ENCODE results near the gene ASPA. TPM values are rescaled to one million over a fixed set of nuclear protein-coding genes. Genes with fewer than 3 reads are reported as not detected.

The ASPA gene
- total RNA-seq, 2 donors from 2014 or later: 1.4 to 2.6 TPM

DNA sequence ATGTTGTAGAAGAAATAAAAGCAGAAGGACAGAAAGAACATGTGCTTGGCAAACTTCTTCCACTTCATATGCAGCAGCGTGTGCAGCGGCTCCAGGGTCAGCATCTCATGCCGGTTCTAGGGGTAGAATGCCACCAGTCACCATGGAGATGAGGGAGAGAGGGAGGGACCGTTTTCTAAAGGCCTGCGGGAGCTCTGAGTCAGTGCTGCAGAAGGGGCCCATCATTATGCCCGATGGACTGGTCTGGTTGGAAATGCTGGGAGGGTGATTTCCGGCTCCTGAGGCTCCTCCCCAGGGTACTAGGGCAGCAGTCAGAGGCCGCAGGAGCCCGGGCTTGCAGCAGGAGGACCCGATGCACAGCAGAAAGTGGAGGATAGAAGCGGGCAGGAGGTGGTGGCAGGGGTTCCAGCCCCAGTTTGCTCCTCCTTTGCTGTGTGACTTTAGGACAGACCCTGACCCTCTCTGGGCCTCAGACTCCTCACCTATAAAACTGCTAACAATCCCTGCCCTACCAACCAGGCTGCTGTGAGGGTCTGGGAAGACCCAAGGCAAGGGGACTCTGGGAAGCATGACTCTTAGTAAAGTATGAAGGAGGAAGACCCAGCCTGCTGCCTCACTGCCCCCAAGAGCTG is 53.2 kb downstream of the ASPA start:
- no peak overlapping the region for H3K27ac ChIP-seq
- no peak overlapping the region for H3K4me3 ChIP-seq
- peaks cover 0 to 9% of the 10 kb centered on the region in 2 donors for H3K4me1 ChIP-seq (ENCODE audit: control insufficient read depth in 1 of 2, low read depth in 2 of 2)
- H3K36me3 ChIP-seq: no peaks in the 10 kb centered on the region
- DNase-seq (ENCODE audit: low spot score) (no peak), ATAC-seq (ENCODE audit: insufficient number of reproducible peaks, low FRiP score, low read depth) (no peak)
- H3K27me3 ChIP-seq (replicated peaks; ENCODE audit: insufficient read depth): no peaks in the 10 kb centered on the region
- no peaks in the 10 kb centered on the region for H3K9me3 ChIP-seq
- TF ChIP-seq, protein P1, sequence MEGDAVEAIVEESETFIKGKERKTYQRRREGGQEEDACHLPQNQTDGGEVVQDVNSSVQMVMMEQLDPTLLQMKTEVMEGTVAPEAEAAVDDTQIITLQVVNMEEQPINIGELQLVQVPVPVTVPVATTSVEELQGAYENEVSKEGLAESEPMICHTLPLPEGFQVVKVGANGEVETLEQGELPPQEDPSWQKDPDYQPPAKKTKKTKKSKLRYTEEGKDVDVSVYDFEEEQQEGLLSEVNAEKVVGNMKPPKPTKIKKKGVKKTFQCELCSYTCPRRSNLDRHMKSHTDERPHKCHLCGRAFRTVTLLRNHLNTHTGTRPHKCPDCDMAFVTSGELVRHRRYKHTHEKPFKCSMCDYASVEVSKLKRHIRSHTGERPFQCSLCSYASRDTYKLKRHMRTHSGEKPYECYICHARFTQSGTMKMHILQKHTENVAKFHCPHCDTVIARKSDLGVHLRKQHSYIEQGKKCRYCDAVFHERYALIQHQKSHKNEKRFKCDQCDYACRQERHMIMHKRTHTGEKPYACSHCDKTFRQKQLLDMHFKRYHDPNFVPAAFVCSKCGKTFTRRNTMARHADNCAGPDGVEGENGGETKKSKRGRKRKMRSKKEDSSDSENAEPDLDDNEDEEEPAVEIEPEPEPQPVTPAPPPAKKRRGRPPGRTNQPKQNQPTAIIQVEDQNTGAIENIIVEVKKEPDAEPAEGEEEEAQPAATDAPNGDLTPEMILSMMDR (IDR thresholded peaks at IDR 0.05): no peak

- Histone ChIP-seq H3K27ac (no peak overlapping the region), H3K9me3 (no peaks in the 10 kb centered on the region), H3K36me3 (no peaks in the 10 kb centered on the region), H3K27me3 (replicated peaks; ENCODE audit: insufficient read depth) (no peaks in the 10 kb centered on the region), H3K4me1 (ENCODE audit: control insufficient read depth in 1 of 2, low read depth in 2 of 2) (peaks cover 0 to 9% of the 10 kb centered on the region in 2 donors), H3K4me3 (no peak overlapping the region)
- TF ChIP-seq, protein P1 (IDR thresholded peaks at IDR 0.05): no peak
- ATAC-seq (ENCODE audit: insufficient number of reproducible peaks, low FRiP score, low read depth) (no peak), DNase-seq (ENCODE audit: low spot score) (no peak)
These were observed 54.3 kb downstream of the ASPA start for GRCh38 chr17:3529817-3530741.

DNA sequence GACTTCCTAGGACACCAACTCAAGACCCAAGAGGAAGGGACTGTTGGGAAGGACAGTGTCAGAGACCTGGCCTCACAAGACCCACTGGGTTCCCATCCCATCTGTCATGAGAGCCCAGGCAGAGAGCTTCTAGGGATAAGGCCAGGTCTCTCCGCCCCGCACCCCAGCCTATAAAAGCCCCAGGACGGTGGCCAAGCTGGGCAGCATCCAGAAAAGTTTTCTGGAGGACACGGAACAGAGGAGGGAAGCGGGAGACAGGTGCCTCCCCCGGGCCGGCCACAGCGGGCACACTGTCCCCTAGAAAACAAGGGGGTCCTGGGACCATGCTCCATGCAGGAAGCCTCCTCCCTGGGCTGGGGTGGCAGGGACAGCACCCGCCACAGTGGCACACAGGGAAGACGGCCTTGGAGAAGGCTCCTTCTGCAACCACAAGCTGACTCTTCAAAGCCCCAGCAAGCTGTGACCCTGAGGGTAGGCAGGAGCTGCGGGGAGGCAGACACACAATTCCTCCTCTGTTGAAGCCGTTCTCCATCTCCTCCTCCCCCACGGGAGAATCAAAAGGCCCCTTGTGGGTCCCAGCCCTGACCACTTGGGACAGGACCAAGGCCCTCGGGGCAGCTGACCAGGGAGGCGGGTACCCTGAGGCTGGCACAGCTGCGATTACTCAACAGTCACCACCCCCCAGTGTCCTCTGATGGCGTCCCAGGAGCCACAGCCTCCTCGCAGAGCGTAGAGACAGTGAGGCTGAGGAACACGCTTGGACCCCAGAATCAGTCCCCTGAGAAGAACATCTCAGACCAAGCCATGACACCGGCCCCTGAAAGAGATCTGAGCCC is 55.7 kb downstream of the ASPA start:
- peaks cover 2 to 9% of the 10 kb centered on the region in 2 donors for H3K4me1 ChIP-seq (ENCODE audit: control insufficient read depth in 1 of 2, low read depth in 2 of 2)
- no peak overlapping the region for H3K4me3 ChIP-seq
- TF ChIP-seq, protein P1 (IDR thresholded peaks at IDR 0.05): no peak
- no peaks in the 10 kb centered on the region for H3K27me3 ChIP-seq (replicated peaks; ENCODE audit: insufficient read depth)
- H3K9me3 ChIP-seq: no peaks in the 10 kb centered on the region
- H3K27ac ChIP-seq: no peak overlapping the region
- ATAC-seq (ENCODE audit: insufficient number of reproducible peaks, low FRiP score, low read depth) (no peak), DNase-seq (ENCODE audit: low spot score) (no peak)
- H3K36me3 ChIP-seq: no peaks in the 10 kb centered on the region

GRCh38 chr17:3532106-3532858 is 56.5 kb downstream of the ASPA start:
- H3K4me1 ChIP-seq (ENCODE audit: control insufficient read depth in 1 of 2, low read depth in 2 of 2): peaks cover 2 to 9% of the 10 kb centered on the region in 2 donors
- TF ChIP-seq, protein P1 (IDR thresholded peaks at IDR 0.05): no peak
- H3K36me3 ChIP-seq: no peaks in the 10 kb centered on the region
- no peak overlapping the region for H3K4me3 ChIP-seq
- no peak for ATAC-seq (ENCODE audit: insufficient number of reproducible peaks, low FRiP score, low read depth)
- no peak for DNase-seq (ENCODE audit: low spot score)
- no peaks in the 10 kb centered on the region for H3K27me3 ChIP-seq (replicated peaks; ENCODE audit: insufficient read depth)
- no peaks in the 10 kb centered on the region for H3K9me3 ChIP-seq
- H3K27ac ChIP-seq: no peak overlapping the region
